IMR-90 (cell line): ENCODE results near the gene NLGN1.

Experiments used
- BHLHE40 ChIP-seq: fragments of 150-350 bp; IDR thresholded peaks from 2 replicates; pipeline ENCODE4 v1.6.1; 2016; ENCODE audit warnings: mild to moderate bottlenecking, low read depth, low read length
- CHD1 ChIP-seq: IDR thresholded peaks from 2 replicates; pipeline ENCODE4 v1.6.1; 2012; ENCODE audit warnings: low read depth, low read length, improper control_type of control experiment
- CTCF ChIP-seq: conservative IDR thresholded peaks from 2 replicates; pipeline ENCODE4 v1.5.1; 2012; ENCODE audit warnings: mild to moderate bottlenecking, low read depth, low read length, improper control_type of control experiment
- ELK1 ChIP-seq: fragments of 150-350 bp; IDR thresholded peaks from 2 replicates; pipeline ENCODE4 v1.6.1; 2016; ENCODE audit warnings: low read depth, mild to moderate bottlenecking, low read length, moderate library complexity, borderline replicate concordance
- FOS ChIP-seq: fragments of 150-350 bp; IDR thresholded peaks from 2 replicates; pipeline ENCODE4 v1.6.1; 2016; ENCODE audit warnings: low read depth, low read length
- MAFK ChIP-seq: IDR thresholded peaks from 2 replicates; pipeline ENCODE4 v1.6.1; 2012; ENCODE audit warnings: low read depth, low read length, improper control_type of control experiment
- POLR2A ChIP-seq: IDR thresholded peaks from 2 replicates; pipeline ENCODE4 v1.6.1; 2012; ENCODE audit warnings: mild to moderate bottlenecking, low read depth, low read length
- RAD21 ChIP-seq: IDR thresholded peaks from 2 replicates; pipeline ENCODE4 v1.6.1; 2012; ENCODE audit warnings: low read length, improper control_type of control experiment
- RCOR1 ChIP-seq: IDR thresholded peaks from 2 replicates; pipeline ENCODE4 v1.6.1; 2012; ENCODE audit warnings: mild to moderate bottlenecking, low read length, improper control_type of control experiment; ENCODE audit not compliant: insufficient replicate concordance
- RFX5 ChIP-seq: IDR thresholded peaks from 2 replicates; pipeline ENCODE4 v1.8.0; 2012; ENCODE audit warnings: low read depth, mild to moderate bottlenecking, low read length, moderate library complexity
- SMC3 ChIP-seq: fragments of 150-350 bp; IDR thresholded peaks from 2 replicates; pipeline ENCODE4 v1.6.1; 2016; ENCODE audit warnings: low read depth, mild to moderate bottlenecking, antibody characterized with exemption, low read length, moderate library complexity
- USF2 ChIP-seq: fragments of 150-350 bp; IDR thresholded peaks from 2 replicates; pipeline ENCODE4 v1.6.1; 2017; ENCODE audit warnings: mild to moderate bottlenecking, antibody characterized with exemption, low read length, low read depth

GRCh38 chr3:173735841-173736240 lies 338.3 kb downstream of the NLGN1 start:
- no peak for TF ChIP-seq RAD21
- TF ChIP-seq RCOR1: no peak
- TF ChIP-seq SMC3: no peak
- TF ChIP-seq MAFK: no peak
- no peak for TF ChIP-seq CTCF
- TF ChIP-seq BHLHE40: no peak
- no peak for TF ChIP-seq POLR2A
- TF ChIP-seq RFX5: no peak
- TF ChIP-seq FOS: no peak
- no peak for TF ChIP-seq ELK1
- TF ChIP-seq CHD1: no peak
- TF ChIP-seq USF2: no peak
